Kidney (tissue), 14 donors: ENCODE results near the gene YPEL1. TPM values are rescaled to one million over a fixed set of nuclear protein-coding genes. Genes with fewer than 3 reads are reported as not detected.

Experiments used
- DNase-seq, 5 donors: peaks; one replicate each; pipeline ENCODE4 v3.0.0-alpha.2; 2013 to 2020
- FAIRE-seq: peaks from 2 replicates; lab custom pipeline; 2012; peaks lifted over from hg19 to GRCh38; lab: Jason Lieb, UNC
- H3K27ac ChIP-seq, 2 donors: one replicate each; pipeline ENCODE4 v1.7.0; 2013; ENCODE audit warnings: low read depth in 2 of 2, low read length in 2 of 2, inconsistent platforms in 1 of 2
- H3K27me3 ChIP-seq: one replicate; pipeline ENCODE4 v1.7.1; 2013; ENCODE audit warnings: low read length, inconsistent platforms; ENCODE audit not compliant: control insufficient read depth, insufficient read depth
- H3K36me3 ChIP-seq, 3 donors: one replicate each; pipeline versions ENCODE4 v1.7.0 to v1.7.1; 2013; ENCODE audit warnings: low read length in 3 of 3, control low read depth in 1 of 3, inconsistent platforms in 1 of 3; ENCODE audit not compliant: insufficient read depth in 3 of 3, control insufficient read depth in 2 of 3
- H3K4me1 ChIP-seq, 3 donors: one replicate each; pipeline versions ENCODE4 v1.7.0 to v1.7.1; 2013; ENCODE audit warnings: low read length in 3 of 3, inconsistent platforms in 1 of 3, low read depth in 1 of 3; ENCODE audit not compliant: control insufficient read depth in 2 of 3, insufficient read depth in 2 of 3
- H3K4me3 ChIP-seq, 3 donors: one replicate each; pipeline versions ENCODE4 v1.7.0 to v1.8.1; 2013; ENCODE audit warnings: low read length in 3 of 3, control low read depth in 1 of 3, inconsistent platforms in 1 of 3
- H3K9ac ChIP-seq, 3 donors: one replicate each; pipeline versions ENCODE4 v1.7.0 to v1.7.1; 2013; ENCODE audit warnings: low read length in 3 of 3, control low read depth in 1 of 3, inconsistent platforms in 1 of 3
- H3K9me3 ChIP-seq, 3 donors: one replicate each; pipeline versions ENCODE4 v1.7.0 to v1.7.1; 2013; ENCODE audit warnings: low read length in 3 of 3, control low read depth in 1 of 3, inconsistent platforms in 1 of 3; ENCODE audit not compliant: control insufficient read depth in 2 of 3, insufficient read depth in 1 of 3
- CTCF ChIP-seq: IDR thresholded peaks from 3 replicates; pipeline ENCODE4 v1.5.1; 2012; ENCODE audit warnings: mild to moderate bottlenecking, moderate library complexity, borderline replicate concordance; ENCODE audit not compliant: insufficient read depth; ENCODE audit errors: extremely low read depth
- intact Hi-C: fragments of 100-400 bp; cut with DNase I; formaldehyde crosslinking; loops from one replicate; pipeline ENCODE4 v1.11.1; 2022
- polyA plus RNA-seq: library from polyadenylated mRNA; stranded (reverse); fragments of 350-450 nt; fragmentation: Illumina TruSeq; extraction: RNeasy Lipid Tissue Mini Kit (QIAGEN cat#74804); gene quantifications from one replicate; pipeline ENCODE4 v1.2.3, GENCODE V29; 2014; ENCODE audit warnings: low read depth, low replicate concordance; ENCODE audit not compliant: insufficient read depth
- total RNA-seq: library from RNA; stranded (reverse); fragmentation: NEBNext Ultra II Directional; extraction: Animal tissue kit (Norgen Biotek cat#: 25700); gene quantifications from one replicate; pipeline ENCODE4 v1.2.1, GENCODE V29; 2021
- donor health status: control.
- donor health status: control.
- donor health status: control.
- donor health status: control.
- donor health status: control.
- donor health status: DM: yes; HTN: yes; CAD: no.
- donor health status: Normal renal cell carcinoma (clear cell type).

YPEL1 gene
- total and polyA plus RNA-seq, 2 donors from 2014 or later = 2.2 to 6.1 TPM

DNA sequence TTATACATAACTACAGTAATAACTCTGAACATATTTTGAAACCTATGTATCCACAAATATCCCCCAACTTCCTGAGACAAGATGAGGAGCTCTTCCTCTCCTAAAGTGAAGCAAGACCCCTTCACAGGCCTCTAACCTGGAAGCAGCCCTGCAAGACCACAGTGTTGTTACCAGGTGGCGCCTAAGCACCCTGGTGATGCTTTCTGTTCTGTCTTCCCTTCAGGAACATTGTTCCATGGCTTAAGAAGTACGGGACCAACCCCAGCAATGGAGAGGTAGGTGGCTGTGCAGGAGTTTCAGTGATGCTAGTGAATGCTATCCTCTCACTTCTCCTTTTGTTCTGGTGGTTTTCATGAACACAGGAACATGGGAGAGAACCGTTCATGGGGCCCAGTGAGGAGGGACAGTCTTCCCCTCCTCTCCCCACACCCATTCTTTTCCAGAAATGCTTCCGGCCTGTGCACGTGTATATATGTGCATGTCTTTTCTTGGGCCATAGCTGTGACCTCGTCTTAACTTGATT lies 63.4 kb downstream of the YPEL1 start:
- H3K36me3 ChIP-seq = peaks cover 5 to 30% (median 25%) of the 10 kb centered on the region in 3 donors
- no peak overlapping the region for H3K4me3 ChIP-seq
- intact Hi-C loops = no loop called here
- H3K9me3 ChIP-seq = no peaks in the 10 kb centered on the region
- DNase-seq (no peak), FAIRE-seq (no peak)
- H3K9ac ChIP-seq = no peak overlapping the region
- no peaks in the 10 kb centered on the region for H3K27me3 ChIP-seq
- H3K4me1 ChIP-seq = peaks cover 0 to 9% (median 9%) of the 10 kb centered on the region in 3 donors
- TF ChIP-seq CTCF = no peak
- no peak overlapping the region for H3K27ac ChIP-seq

GRCh38 chr22:21669026-21669425 lies 66.6 kb downstream of the YPEL1 start:
- Histone ChIP-seq H3K4me3 (no peak overlapping the region), H3K9me3 (no peaks in the 10 kb centered on the region), H3K36me3 (peaks cover 5 to 26% (median 21%) of the 10 kb centered on the region in 3 donors), H3K27ac (no peak overlapping the region), H3K9ac (no peak overlapping the region), H3K4me1 (peaks cover 0 to 2% (median 0%) of the 10 kb centered on the region in 3 donors), H3K27me3 (no peaks in the 10 kb centered on the region)
- intact Hi-C loops = no loop called here
- no peak for TF ChIP-seq CTCF
- DNase-seq (peak in 2 of 5 donors; percentile 39 to 61), FAIRE-seq (no peak)

- no peak for FAIRE-seq
- intact Hi-C loops = no loop called here
- no peaks in the 10 kb centered on the region for H3K9me3 ChIP-seq
- H3K36me3 ChIP-seq = peaks cover 0 to 10% (median 7%) of the 10 kb centered on the region in 3 donors
- no peak overlapping the region for H3K9ac ChIP-seq
- TF ChIP-seq CTCF = no peak
- H3K4me3 ChIP-seq = peak overlapping the region in 2 of 3 donors; percentile 69 to 77
- no peaks in the 10 kb centered on the region for H3K27me3 ChIP-seq
- H3K4me1 ChIP-seq = peaks cover 0 to 2% (median 0%) of the 10 kb centered on the region in 3 donors
- no peak overlapping the region for H3K27ac ChIP-seq
- DNase-seq = no peak
These were observed 68.8 kb downstream of the YPEL1 start for GRCh38 chr22:21666786-21667185.
